Measurements from ENCODE around the gene FAM107B. TPM values are rescaled to one million over a fixed set of nuclear protein-coding genes. Genes with fewer than 3 reads are reported as not detected.

Gene FAM107B
- total RNA-seq, 1 experiment from 2014 or later, result 24.5 TPM

GRCh38 chr10:14652067-14652466, 122.6 kb downstream of the FAM107B start:
- Histone ChIP-seq H3K56ac (ENCODE audit: insufficient read length, low read depth, low read length) (no peak overlapping the region), H2AFZ (ENCODE audit: low read length) (no peak overlapping the region)
- no peaks in the 10 kb centered on the region for H3K9me3 Mint-ChIP-seq

More at GRCh38 chr10:14652067-14652466, 122.6 kb downstream of the FAM107B start:
- Histone ChIP-seq H2BK120ac (ENCODE audit: low read depth, low read length, poor library complexity, severe bottlenecking) (no peak overlapping the region), H2AK5ac (ENCODE audit: insufficient read length, low read length) (no peak overlapping the region), H4K8ac (replicated peaks; ENCODE audit: insufficient read length, low read depth, low read length) (no peak overlapping the region), H3K23me2 (ENCODE audit: insufficient read length, low read depth, low read length, poor library complexity, severe bottlenecking) (peaks cover 2% of the 10 kb centered on the region), H3K27me3 (ENCODE audit: insufficient read depth, low read length) (0 out of 2 replicates have a peak, but pooled peaks cover 2% of the 10 kb centered on the region), H3K4ac (ENCODE audit: low read depth, low read length) (no peak overlapping the region), H3K4me2 (ENCODE audit: insufficient read depth, insufficient read length, low read length) (no peak overlapping the region), H3K79me2 (ENCODE audit: insufficient read depth, low read length) (no peaks in the 10 kb centered on the region), H3K23ac (ENCODE audit: insufficient read length, low read depth, low read length) (no peak overlapping the region), H3K27ac (ENCODE audit: insufficient read length, low read depth, low read length) (no peak overlapping the region), H3K18ac (ENCODE audit: insufficient read length, low read depth, low read length) (peak overlapping the region; percentile 52), H3K4me1 (ENCODE audit: insufficient read depth, low read length) (peaks cover 11% of the 10 kb centered on the region), H2BK15ac (ENCODE audit: low read depth, low read length) (no peak overlapping the region), H3K9ac (ENCODE audit: extremely low read depth, insufficient read length, low read length) (no peak overlapping the region), H4K5ac (ENCODE audit: insufficient read length, low read depth, low read length) (no peak overlapping the region), H3K9me3 (ENCODE audit: control insufficient read depth, low read depth, low read length) (no peaks in the 10 kb centered on the region), H3K14ac (ENCODE audit: insufficient read depth, low read length) (no peak overlapping the region), H3K79me1 (ENCODE audit: insufficient read depth, low read depth, low read length, poor library complexity, severe bottlenecking) (no peaks in the 10 kb centered on the region), H2BK12ac (ENCODE audit: insufficient read length, low read depth, low read length) (no peak overlapping the region), H4K20me1 (ENCODE audit: control insufficient read depth, insufficient read depth, insufficient read length) (no peaks in the 10 kb centered on the region), H3T11ph (ENCODE audit: low read length) (no peak overlapping the region), H4K91ac (ENCODE audit: insufficient read length, low read depth, low read length) (no peak overlapping the region), H2BK5ac (ENCODE audit: insufficient read length, low read length) (no peak overlapping the region), H2BK20ac (ENCODE audit: low read depth, low read length, poor library complexity, severe bottlenecking) (no peak overlapping the region)
- Mint-ChIP-seq H3K27me3 (ENCODE audit: low read depth) (no peaks in the 10 kb centered on the region), H3K4me3 (no peak overlapping the region), H3K4me1 (peaks cover 50 to 58% of the 10 kb centered on the region in 2 experiments), H3K27ac (0 out of 7 replicates have a peak overlapping the region, but pooled peaks of 1 of the 3 experiments have one; percentile 77), H3K36me3 (ENCODE audit: insufficient read depth in 1 of 3, low read depth in 3 of 3) (no peaks in the 10 kb centered on the region; a peak in 1 of 7 replicates)
- TF ChIP-seq CTCF (conservative IDR thresholded peaks at IDR 0.05), result no peak
- DNase-seq, result no peak
- WGBS (ENCODE audit: extremely low coverage, insufficient read length, low lambda C conversion rate), result no CpG with 5 or more reads among the region's 3 CpGs

All from H9 (cell line).